H9 (cell line): ENCODE data around the gene SLMAP. TPM values are rescaled to one million over a fixed set of nuclear protein-coding genes. Genes with fewer than 3 reads are reported as not detected.

Source experiments
- DNase-seq: peaks from one replicate; pipeline ENCODE4 v3.0.0-alpha.2; 2017
- H2AFZ ChIP-seq: one replicate; pipeline ENCODE4 v1.6.1; 2013; ENCODE audit warnings: mild to moderate bottlenecking, low read length, control low read depth, moderate library complexity
- H2AK5ac ChIP-seq: 2 replicates; pipeline ENCODE4 v1.6.1; 2013; ENCODE audit warnings: low read length, control low read depth, mixed read lengths; ENCODE audit not compliant: insufficient read length
- H2BK120ac ChIP-seq: one replicate; pipeline ENCODE4 v1.6.1; 2013; ENCODE audit warnings: low read depth, mild to moderate bottlenecking, low read length, control low read depth, inconsistent platforms; ENCODE audit not compliant: poor library complexity, severe bottlenecking
- H2BK12ac ChIP-seq: 2 replicates; pipeline ENCODE4 v1.6.1; 2013; ENCODE audit warnings: low read length, control low read depth, mixed read lengths, low read depth; ENCODE audit not compliant: insufficient read length
- H2BK15ac ChIP-seq: 2 replicates; pipeline ENCODE4 v1.6.1; 2013; ENCODE audit warnings: low read depth, low read length, control low read depth
- H2BK20ac ChIP-seq: one replicate; pipeline ENCODE4 v1.6.1; 2013; ENCODE audit warnings: low read depth, mild to moderate bottlenecking, low read length, control low read depth, inconsistent platforms; ENCODE audit not compliant: poor library complexity, severe bottlenecking
- H2BK5ac ChIP-seq: 2 replicates; pipeline ENCODE4 v1.6.1; 2013; ENCODE audit warnings: low read length, control low read depth, mixed read lengths; ENCODE audit not compliant: insufficient read length
- H3K14ac ChIP-seq: 2 replicates; pipeline ENCODE4 v1.6.1; 2013; ENCODE audit warnings: low read length, control low read depth; ENCODE audit not compliant: insufficient read depth
- H3K18ac ChIP-seq: 2 replicates; pipeline ENCODE4 v1.6.1; 2013; ENCODE audit warnings: low read depth, mild to moderate bottlenecking, mixed read lengths, low read length, control low read depth; ENCODE audit not compliant: insufficient read length
- H3K23ac ChIP-seq: 2 replicates; pipeline ENCODE4 v1.6.1; 2013; ENCODE audit warnings: low read length, control low read depth, mixed read lengths, low read depth; ENCODE audit not compliant: insufficient read length
- H3K23me2 ChIP-seq: 2 replicates; pipeline ENCODE4 v1.6.1; 2013; ENCODE audit warnings: low read depth, mild to moderate bottlenecking, mixed read lengths, low read length, control low read depth; ENCODE audit not compliant: insufficient read length, poor library complexity, severe bottlenecking
- H3K27ac ChIP-seq: 2 replicates; pipeline ENCODE4 v1.5.1; 2013; ENCODE audit warnings: low read length, control low read depth, mixed read lengths, low read depth; ENCODE audit not compliant: insufficient read length
- H3K27me3 ChIP-seq: 2 replicates; pipeline ENCODE4 v1.6.1; 2013; ENCODE audit warnings: low read length, control low read depth, inconsistent platforms; ENCODE audit not compliant: insufficient read depth
- H3K4ac ChIP-seq: 2 replicates; pipeline ENCODE4 v1.6.1; 2013; ENCODE audit warnings: low read depth, mild to moderate bottlenecking, control low read depth, inconsistent platforms, low read length, moderate library complexity
- H3K4me1 ChIP-seq: 2 replicates; pipeline ENCODE4 v1.6.1; 2013; ENCODE audit warnings: low read length, control low read depth, inconsistent platforms; ENCODE audit not compliant: insufficient read depth
- H3K4me2 ChIP-seq: 2 replicates; pipeline ENCODE4 v1.6.1; 2013; ENCODE audit warnings: low read length, control low read depth, mixed read lengths; ENCODE audit not compliant: insufficient read length, insufficient read depth
- H3K56ac ChIP-seq: 2 replicates; pipeline ENCODE4 v1.6.1; 2013; ENCODE audit warnings: low read depth, mild to moderate bottlenecking, mixed read lengths, low read length, control low read depth; ENCODE audit not compliant: insufficient read length
- H3K79me1 ChIP-seq: 2 replicates; pipeline ENCODE4 v1.6.1; 2013; ENCODE audit warnings: low read depth, mild to moderate bottlenecking, moderate library complexity, low read length, control low read depth, inconsistent platforms; ENCODE audit not compliant: insufficient read depth, poor library complexity, severe bottlenecking
- H3K79me2 ChIP-seq: 2 replicates; pipeline ENCODE4 v1.6.1; 2013; ENCODE audit warnings: low read length, control low read depth, inconsistent platforms; ENCODE audit not compliant: insufficient read depth
- H3K9ac ChIP-seq: 2 replicates; pipeline ENCODE4 v1.6.1; 2013; ENCODE audit warnings: low read length, control low read depth, mixed read lengths; ENCODE audit not compliant: insufficient read length; ENCODE audit errors: extremely low read depth
- H3K9me3 ChIP-seq: one replicate; pipeline ENCODE4 v1.6.1; 2013; ENCODE audit warnings: low read depth, low read length, inconsistent platforms; ENCODE audit not compliant: control insufficient read depth
- H3T11ph ChIP-seq: one replicate; pipeline ENCODE4 v1.6.1; 2013; ENCODE audit warnings: mild to moderate bottlenecking, low read length, control low read depth, inconsistent platforms
- H4K20me1 ChIP-seq: one replicate; pipeline ENCODE4 v1.6.1; 2013; ENCODE audit not compliant: control insufficient read depth, insufficient read length, insufficient read depth
- H4K5ac ChIP-seq: 2 replicates; pipeline ENCODE4 v1.6.1; 2013; ENCODE audit warnings: low read depth, mild to moderate bottlenecking, mixed read lengths, low read length, control low read depth; ENCODE audit not compliant: insufficient read length
- H4K8ac ChIP-seq: replicated peaks from 2 replicates; pipeline ENCODE4 v1.6.1; 2013; ENCODE audit warnings: low read length, control low read depth, mixed read lengths, low read depth; ENCODE audit not compliant: insufficient read length
- H4K91ac ChIP-seq: 2 replicates; pipeline ENCODE4 v1.6.1; 2013; ENCODE audit warnings: low read depth, mild to moderate bottlenecking, moderate library complexity, mixed read lengths, low read length, control low read depth; ENCODE audit not compliant: insufficient read length
- H3K27ac Mint-ChIP-seq, 3 experiments: 2 replicates in 2 of 3; 3 replicates in 1 of 3; pipeline ENCODE4 v1.8.0; 2020 to 2021; ENCODE audit warnings: mixed read lengths in 3 of 3, mild to moderate bottlenecking in 1 of 3, moderate library complexity in 1 of 3
- H3K27me3 Mint-ChIP-seq: 2 replicates; pipeline ENCODE4 v1.8.0; 2021; ENCODE audit warnings: low read depth, mild to moderate bottlenecking, moderate library complexity, mixed read lengths
- H3K36me3 Mint-ChIP-seq, 3 experiments: 2 replicates in 2 of 3; 3 replicates in 1 of 3; pipeline ENCODE4 v1.8.0; 2020 to 2021; ENCODE audit warnings: low read depth in 3 of 3, mixed read lengths in 3 of 3; ENCODE audit not compliant: insufficient read depth in 1 of 3
- H3K4me1 Mint-ChIP-seq, 2 experiments: 2 replicates each; pipeline ENCODE4 v1.8.0; 2020; ENCODE audit warnings: mixed read lengths in 2 of 2
- H3K4me3 Mint-ChIP-seq, 2 experiments: 2 replicates in 1 of 2; 3 replicates in 1 of 2; pipeline ENCODE4 v1.8.0; 2020 to 2021; ENCODE audit warnings: mild to moderate bottlenecking in 2 of 2, mixed read lengths in 2 of 2, moderate library complexity in 1 of 2
- H3K9me3 Mint-ChIP-seq, 2 experiments: 2 replicates in 1 of 2; 3 replicates in 1 of 2; pipeline ENCODE4 v1.8.0; 2020; ENCODE audit warnings: mild to moderate bottlenecking in 2 of 2, mixed read lengths in 2 of 2, moderate library complexity in 1 of 2
- WGBS: extraction: QIAGEN DNeasy Blood & Tissue Kit; methylation state at CpG from one replicate; pipeline ENCODE4 v1.1.7; 2013; ENCODE audit warnings: missing lambda C conversion rate, low lambda C conversion rate, mixed read lengths; ENCODE audit not compliant: insufficient read length; ENCODE audit errors: extremely low coverage; 5-methylcytosine and 5-hydroxymethylcytosine counted together
- total RNA-seq: library from RNA; stranded (reverse); gene quantifications from 2 replicates; pipeline ENCODE4 v1.2.1, GENCODE V29; 2021
- TF ChIP-seq, protein P1 (sequence below): fragments of 200-600 bp; sonication (generic); conservative IDR thresholded peaks from 3 replicates; pipeline ENCODE4 v1.8.0; 2021; ENCODE audit warnings: antibody characterized with exemption, mild to moderate bottlenecking

Gene SLMAP
- total RNA-seq, 1 experiment from 2014 or later, result 65.1 TPM

DNA sequence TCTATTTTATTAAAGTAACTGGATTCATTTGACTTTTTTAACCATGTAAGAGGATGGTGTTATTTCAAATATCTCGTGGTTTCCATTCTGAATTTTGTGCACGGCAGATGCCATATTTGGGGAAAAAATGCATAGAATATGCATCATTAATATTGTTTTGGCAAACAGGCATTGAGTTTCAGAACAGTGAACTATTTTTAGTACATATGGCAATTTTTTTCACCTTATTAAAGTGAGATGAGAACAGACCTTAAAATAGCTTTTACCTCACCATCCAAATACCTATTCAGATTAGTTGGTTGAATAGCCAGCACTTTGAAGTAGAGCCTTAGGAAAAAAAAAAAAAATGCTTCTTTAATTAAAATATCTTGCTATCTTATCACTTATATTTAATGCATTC is 134.8 kb downstream of the SLMAP start:
- H3K9ac ChIP-seq, result no peak overlapping the region
- no CpG with 5 or more reads among the region's 2 CpGs for WGBS

More for the DNA sequence above, 134.8 kb downstream of the SLMAP start:
- Histone ChIP-seq H3K79me1 (no peaks in the 10 kb centered on the region), H4K5ac (no peak overlapping the region), H2BK120ac (no peak overlapping the region), H3K23ac (no peak overlapping the region), H3K9me3 (no peaks in the 10 kb centered on the region), H2BK20ac (no peak overlapping the region), H3T11ph (no peak overlapping the region), H2BK12ac (no peak overlapping the region), H3K56ac (no peak overlapping the region), H3K4ac (no peak overlapping the region), H3K14ac (no peak overlapping the region), H2AFZ (no peak overlapping the region), H2BK5ac (no peak overlapping the region), H4K20me1 (no peaks in the 10 kb centered on the region), H2AK5ac (no peak overlapping the region), H4K8ac (no peak overlapping the region), H3K27me3 (no peaks in the 10 kb centered on the region), H3K4me2 (no peak overlapping the region), H3K79me2 (no peaks in the 10 kb centered on the region), H3K18ac (no peak overlapping the region), H3K27ac (no peak overlapping the region), H4K91ac (no peak overlapping the region), H2BK15ac (no peak overlapping the region), H3K4me1 (no peaks in the 10 kb centered on the region), H3K23me2 (no peaks in the 10 kb centered on the region)
- Mint-ChIP-seq H3K27me3 (no peaks in the 10 kb centered on the region), H3K27ac (no peak overlapping the region), H3K4me1 (no peaks in the 10 kb centered on the region), H3K9me3 (no peaks in the 10 kb centered on the region), H3K36me3 (peaks cover 12 to 17% (median 13%) of the 10 kb centered on the region in 3 experiments), H3K4me3 (no peak overlapping the region)
- DNase-seq, result no peak
- TF ChIP-seq, protein P1, sequence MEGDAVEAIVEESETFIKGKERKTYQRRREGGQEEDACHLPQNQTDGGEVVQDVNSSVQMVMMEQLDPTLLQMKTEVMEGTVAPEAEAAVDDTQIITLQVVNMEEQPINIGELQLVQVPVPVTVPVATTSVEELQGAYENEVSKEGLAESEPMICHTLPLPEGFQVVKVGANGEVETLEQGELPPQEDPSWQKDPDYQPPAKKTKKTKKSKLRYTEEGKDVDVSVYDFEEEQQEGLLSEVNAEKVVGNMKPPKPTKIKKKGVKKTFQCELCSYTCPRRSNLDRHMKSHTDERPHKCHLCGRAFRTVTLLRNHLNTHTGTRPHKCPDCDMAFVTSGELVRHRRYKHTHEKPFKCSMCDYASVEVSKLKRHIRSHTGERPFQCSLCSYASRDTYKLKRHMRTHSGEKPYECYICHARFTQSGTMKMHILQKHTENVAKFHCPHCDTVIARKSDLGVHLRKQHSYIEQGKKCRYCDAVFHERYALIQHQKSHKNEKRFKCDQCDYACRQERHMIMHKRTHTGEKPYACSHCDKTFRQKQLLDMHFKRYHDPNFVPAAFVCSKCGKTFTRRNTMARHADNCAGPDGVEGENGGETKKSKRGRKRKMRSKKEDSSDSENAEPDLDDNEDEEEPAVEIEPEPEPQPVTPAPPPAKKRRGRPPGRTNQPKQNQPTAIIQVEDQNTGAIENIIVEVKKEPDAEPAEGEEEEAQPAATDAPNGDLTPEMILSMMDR, result no peak
